ENCODE results near the gene ACE2.
"Not testable (repeated sequence)": the region's sequence is repeated elsewhere in the genome, so short reads cannot be mapped to it uniquely, and the experiment has no call there.

Gene ACE2

GRCh38 chrX:15600745-15601144 is at the start of gene ACE2:
Gene ACE2 (minus strand): TSS chrX:15600960. CDS start chrX:15600911, 49 bp downstream.
- DNase-seq: no peak

GRCh38 chrX:15647510-15647909 is 46.8 kb upstream of the ACE2 start:
- not testable (repeated sequence) for DNase-seq

- DNase-seq: no peak
Observed at GRCh38 chrX:15646543-15646942, 45.8 kb upstream of the ACE2 start.

GRCh38 chrX:15646031-15646430 is 45.3 kb upstream of the ACE2 start:
- DNase-seq: no peak

GRCh38 chrX:15645266-15645665 is 44.5 kb upstream of the ACE2 start:
- no peak for DNase-seq

- DNase-seq: no peak
Observed at GRCh38 chrX:15644560-15644872, 43.8 kb upstream of the ACE2 start.

GRCh38 chrX:15643786-15644559 is 43.2 kb upstream of the ACE2 start:
- no peak for DNase-seq

GRCh38 chrX:15631637-15632036 is 30.9 kb upstream of the ACE2 start:
- DNase-seq: no peak

- no peak for DNase-seq
Observed at GRCh38 chrX:15623054-15623453, 22.3 kb upstream of the ACE2 start.

- no peak for DNase-seq
Observed at GRCh38 chrX:15619053-15619755, 18.4 kb upstream of the ACE2 start.

GRCh38 chrX:15617111-15617510 is 16.4 kb upstream of the ACE2 start:
- no peak for DNase-seq

- DNase-seq: no peak
Observed at GRCh38 chrX:15616531-15616930, 15.8 kb upstream of the ACE2 start.

- DNase-seq: no peak
Observed at GRCh38 chrX:15607067-15607466, 6.3 kb upstream of the ACE2 start.

GRCh38 chrX:15606136-15606535 is 5.4 kb upstream of the ACE2 start:
- no peak for DNase-seq

GRCh38 chrX:15605226-15605625 is 4.5 kb upstream of the ACE2 start:
- DNase-seq: no peak

GRCh38 chrX:15602761-15603160 is 2.0 kb upstream of the ACE2 start:
- DNase-seq: no peak

- no peak for DNase-seq
Observed at GRCh38 chrX:15601932-15602331, 1.2 kb upstream of the ACE2 start.

GRCh38 chrX:15600049-15600448 is 711 bp downstream of the ACE2 start:
- no peak for DNase-seq

- DNase-seq: no peak
Observed at GRCh38 chrX:15599461-15599860, 1.3 kb downstream of the ACE2 start.

- no peak for DNase-seq
Observed at GRCh38 chrX:15598026-15598425, 2.7 kb downstream of the ACE2 start.

GRCh38 chrX:15594371-15594770 is 6.4 kb downstream of the ACE2 start:
- DNase-seq: no peak

GRCh38 chrX:15579778-15580747 is 20.7 kb downstream of the ACE2 start:
- DNase-seq: peak; percentile 18

- no peak for DNase-seq
Observed at GRCh38 chrX:15576019-15576418, 24.7 kb downstream of the ACE2 start.
